Liver (tissue), 3 donors: ENCODE data around the gene PBOV1.

Experiments
- EGR1 ChIP-seq, 2 donors: IDR thresholded peaks; 2 replicates each; pipeline ENCODE4 v1.6.1; 2016 to 2018; ENCODE audit warnings: antibody characterized with exemption in 2 of 2, low read depth in 2 of 2
- GABPA ChIP-seq, 2 donors: IDR thresholded peaks in 1 of 2; conservative IDR thresholded peaks in 1 of 2; 2 replicates each; pipeline ENCODE4 v1.6.1; 2016; ENCODE audit warnings: antibody characterized with exemption in 2 of 2, mild to moderate bottlenecking in 1 of 2, moderate library complexity in 1 of 2
- JUND ChIP-seq, 2 donors: IDR thresholded peaks; 2 replicates each; pipeline ENCODE4 v1.6.1; 2016; ENCODE audit warnings: antibody characterized with exemption in 2 of 2
- SP1 ChIP-seq: IDR thresholded peaks from 2 replicates; pipeline ENCODE4 v1.6.1; 2018; ENCODE audit warnings: antibody characterized with exemption, mild to moderate bottlenecking
- TAF1 ChIP-seq: conservative IDR thresholded peaks from 2 replicates; pipeline ENCODE4 v1.6.1; 2016; ENCODE audit warnings: antibody characterized with exemption, mild to moderate bottlenecking
- YY1 ChIP-seq: IDR thresholded peaks from 2 replicates; pipeline ENCODE4 v1.6.1; 2016; ENCODE audit warnings: antibody characterized with exemption, mild to moderate bottlenecking
- TF ChIP-seq, protein P1 (sequence below): fragments of 150-350 bp; IDR thresholded peaks from 2 replicates; pipeline ENCODE4 v1.5.1; 2017; ENCODE audit warnings: improper control_type of control experiment, low read depth, low read length; ENCODE audit not compliant: missing input control
- TF ChIP-seq, protein P2 (sequence below): IDR thresholded peaks from 2 replicates; pipeline ENCODE4 v1.6.1; 2016; ENCODE audit warnings: antibody characterized with exemption
- donor health status: healthy.
- donor health status: healthy.

DNA sequence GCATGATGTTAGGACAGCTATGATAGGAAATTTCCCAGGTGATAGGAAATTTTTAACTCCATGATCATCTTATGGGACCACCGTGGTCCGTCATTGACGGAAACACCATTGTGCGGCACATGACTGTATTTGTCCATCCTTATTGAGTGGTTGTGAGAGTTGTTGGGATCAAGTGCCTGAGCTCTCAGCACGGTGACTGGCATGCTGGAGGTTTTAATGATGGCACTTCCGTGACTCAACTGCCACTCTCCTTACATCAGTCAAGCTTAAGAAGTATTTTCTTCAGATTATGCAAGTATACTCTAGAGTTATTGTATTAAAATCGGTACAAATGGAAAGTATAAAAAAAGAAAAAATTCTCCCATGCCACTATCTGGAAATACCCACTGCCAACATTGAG is 20.7 kb downstream of the PBOV1 start:
- no peak for TF ChIP-seq YY1
- TF ChIP-seq, protein P1, sequence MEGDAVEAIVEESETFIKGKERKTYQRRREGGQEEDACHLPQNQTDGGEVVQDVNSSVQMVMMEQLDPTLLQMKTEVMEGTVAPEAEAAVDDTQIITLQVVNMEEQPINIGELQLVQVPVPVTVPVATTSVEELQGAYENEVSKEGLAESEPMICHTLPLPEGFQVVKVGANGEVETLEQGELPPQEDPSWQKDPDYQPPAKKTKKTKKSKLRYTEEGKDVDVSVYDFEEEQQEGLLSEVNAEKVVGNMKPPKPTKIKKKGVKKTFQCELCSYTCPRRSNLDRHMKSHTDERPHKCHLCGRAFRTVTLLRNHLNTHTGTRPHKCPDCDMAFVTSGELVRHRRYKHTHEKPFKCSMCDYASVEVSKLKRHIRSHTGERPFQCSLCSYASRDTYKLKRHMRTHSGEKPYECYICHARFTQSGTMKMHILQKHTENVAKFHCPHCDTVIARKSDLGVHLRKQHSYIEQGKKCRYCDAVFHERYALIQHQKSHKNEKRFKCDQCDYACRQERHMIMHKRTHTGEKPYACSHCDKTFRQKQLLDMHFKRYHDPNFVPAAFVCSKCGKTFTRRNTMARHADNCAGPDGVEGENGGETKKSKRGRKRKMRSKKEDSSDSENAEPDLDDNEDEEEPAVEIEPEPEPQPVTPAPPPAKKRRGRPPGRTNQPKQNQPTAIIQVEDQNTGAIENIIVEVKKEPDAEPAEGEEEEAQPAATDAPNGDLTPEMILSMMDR, result no peak
- no peak for TF ChIP-seq SP1
- TF ChIP-seq EGR1 (IDR thresholded peaks at IDR 0.05; ENCODE audit: low read depth in 2 of 2), result no peak
- no peak for TF ChIP-seq JUND (IDR thresholded peaks at IDR 0.05)
- TF ChIP-seq, protein P2, sequence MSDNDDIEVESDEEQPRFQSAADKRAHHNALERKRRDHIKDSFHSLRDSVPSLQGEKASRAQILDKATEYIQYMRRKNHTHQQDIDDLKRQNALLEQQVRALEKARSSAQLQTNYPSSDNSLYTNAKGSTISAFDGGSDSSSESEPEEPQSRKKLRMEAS, result no peak
- no peak for TF ChIP-seq TAF1
- no peak for TF ChIP-seq GABPA (IDR thresholded peaks at IDR 0.05 in 1 of 2, conservative IDR thresholded peaks at IDR 0.05 in 1 of 2)
